ENCODE results near the gene TIMP2.

Gene TIMP2

DNA sequence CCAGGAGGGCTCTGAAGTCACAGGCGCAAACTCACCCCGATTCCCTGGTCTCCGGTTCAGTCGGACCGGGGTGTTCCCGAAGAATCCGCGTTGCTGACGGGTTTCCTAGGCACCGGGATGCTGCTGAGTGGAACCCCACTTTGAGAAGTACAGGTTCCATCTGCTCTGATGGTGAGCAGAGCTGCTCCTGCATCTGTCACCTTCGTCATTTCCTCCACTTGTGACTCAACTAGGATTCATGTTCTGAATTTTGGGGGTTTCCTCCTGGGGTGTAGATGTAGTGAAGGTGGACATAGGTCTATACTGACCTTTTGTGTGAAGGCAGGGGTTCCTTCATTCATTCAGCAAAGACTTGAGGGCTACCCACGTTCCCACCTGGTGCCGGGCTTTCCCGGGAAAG, 29.5 kb upstream of the TIMP2 start:
- no peaks in the 10 kb centered on the region for H3K27me3 ChIP-seq (ENCODE audit: low read depth, low read length)
- peaks cover 8% of the 10 kb centered on the region for H3K4me1 ChIP-seq (ENCODE audit: low read length)
- no peak overlapping the region for H3K27ac ChIP-seq (ENCODE audit: low read length)
- H3K36me3 ChIP-seq (replicated peaks; ENCODE audit: low read depth, low read length): no peaks in the 10 kb centered on the region
- no peaks in the 10 kb centered on the region for H3K79me2 ChIP-seq (ENCODE audit: low read length)
- no peak overlapping the region for H3K9ac ChIP-seq (ENCODE audit: low read length)
- no peak overlapping the region for H2AFZ ChIP-seq (ENCODE audit: low read depth, low read length)
- TF ChIP-seq EZH2phosphoT487 (IDR thresholded peaks at IDR 0.05; ENCODE audit: low read depth): no peak
- TF ChIP-seq CTCF (IDR thresholded peaks at IDR 0.05; ENCODE audit: low read depth, low read length): no peak
- H3K4me2 ChIP-seq (ENCODE audit: low read length): no peak overlapping the region
- 0 out of 2 replicates have a peak, but pooled peaks cover 10% of the 10 kb centered on the region for H3K9me3 ChIP-seq (ENCODE audit: insufficient read depth, low read length)
- H3K4me3 ChIP-seq (ENCODE audit: low read length): no peak overlapping the region
- no peaks in the 10 kb centered on the region for H4K20me1 ChIP-seq (ENCODE audit: insufficient read depth, low read length)

DNA sequence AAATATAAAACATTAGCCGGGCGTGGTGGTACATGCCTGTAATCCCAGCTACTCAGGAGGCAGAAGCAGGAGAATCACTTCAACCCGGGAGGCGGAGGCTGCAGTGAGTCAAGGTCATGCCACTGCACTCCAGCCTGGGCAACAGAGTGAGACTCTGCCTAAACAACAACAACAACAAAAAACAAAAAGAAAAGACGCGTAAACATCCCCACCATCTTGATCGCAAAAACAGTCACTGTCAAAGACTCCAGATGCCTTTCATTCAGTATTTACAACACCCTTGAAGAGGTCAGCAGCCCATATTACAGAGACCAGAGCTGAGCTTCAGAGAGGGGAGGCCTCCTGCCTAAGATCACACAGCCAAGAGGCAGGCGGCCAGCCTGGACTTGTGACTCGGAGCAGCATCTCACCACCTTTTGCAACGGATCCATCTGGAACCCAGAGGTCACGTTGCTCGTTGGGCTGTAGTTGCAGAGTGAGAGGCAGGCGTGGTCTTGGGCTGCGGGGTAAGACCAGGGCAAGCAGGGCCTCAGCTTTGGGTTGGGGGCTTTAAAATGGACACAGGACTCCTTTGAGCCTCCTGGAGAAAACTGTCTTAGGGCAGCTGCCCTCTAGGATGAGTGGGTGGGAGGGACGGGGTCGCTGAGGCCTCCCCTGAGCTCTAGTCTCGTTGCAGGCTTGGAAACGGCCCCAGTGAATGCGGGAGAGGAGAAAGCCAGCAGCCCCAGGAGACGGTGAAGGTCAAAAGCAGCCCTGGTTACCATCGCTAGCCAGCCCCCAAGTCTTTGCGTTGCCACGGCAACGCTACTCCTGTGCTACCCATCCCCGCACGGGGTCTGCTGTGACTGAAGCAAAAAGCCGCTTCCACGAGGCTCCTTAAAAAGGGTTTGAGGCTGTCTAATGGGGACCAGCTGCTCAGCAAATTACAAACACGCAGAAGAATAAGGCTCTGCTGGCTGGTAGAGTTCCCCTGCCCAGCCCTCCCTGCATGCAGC, 28.5 kb upstream of the TIMP2 start:
- Histone ChIP-seq H3K4me2 (ENCODE audit: low read length) (no peak overlapping the region), H3K79me2 (ENCODE audit: low read length) (no peaks in the 10 kb centered on the region), H3K9ac (ENCODE audit: low read length) (no peak overlapping the region), H3K9me3 (ENCODE audit: insufficient read depth, low read length) (0 out of 2 replicates have a peak, but pooled peaks cover 10% of the 10 kb centered on the region), H3K4me3 (ENCODE audit: low read length) (no peak overlapping the region), H3K27me3 (ENCODE audit: low read depth, low read length) (no peaks in the 10 kb centered on the region), H3K36me3 (replicated peaks; ENCODE audit: low read depth, low read length) (no peaks in the 10 kb centered on the region), H3K27ac (ENCODE audit: low read length) (no peak overlapping the region), H4K20me1 (ENCODE audit: insufficient read depth, low read length) (no peaks in the 10 kb centered on the region), H2AFZ (ENCODE audit: low read depth, low read length) (no peak overlapping the region), H3K4me1 (ENCODE audit: low read length) (peaks cover 8% of the 10 kb centered on the region)
- TF ChIP-seq CTCF (IDR thresholded peaks at IDR 0.05; ENCODE audit: low read depth, low read length) (no peak), EZH2phosphoT487 (IDR thresholded peaks at IDR 0.05; ENCODE audit: low read depth) (no peak)

- no peaks in the 10 kb centered on the region for H3K27me3 ChIP-seq (ENCODE audit: low read depth, low read length)
- H2AFZ ChIP-seq (ENCODE audit: low read depth, low read length): no peak overlapping the region
- no peaks in the 10 kb centered on the region for H3K36me3 ChIP-seq (replicated peaks; ENCODE audit: low read depth, low read length)
- H3K4me1 ChIP-seq (ENCODE audit: low read length): peaks cover 8% of the 10 kb centered on the region
- TF ChIP-seq EZH2phosphoT487 (IDR thresholded peaks at IDR 0.05; ENCODE audit: low read depth) (no peak), CTCF (IDR thresholded peaks at IDR 0.05; ENCODE audit: low read depth, low read length) (no peak)
- no peaks in the 10 kb centered on the region for H3K79me2 ChIP-seq (ENCODE audit: low read length)
- H3K4me3 ChIP-seq (ENCODE audit: low read length): no peak overlapping the region
- H4K20me1 ChIP-seq (ENCODE audit: insufficient read depth, low read length): no peaks in the 10 kb centered on the region
- H3K9ac ChIP-seq (ENCODE audit: low read length): no peak overlapping the region
- H3K4me2 ChIP-seq (ENCODE audit: low read length): no peak overlapping the region
- H3K27ac ChIP-seq (ENCODE audit: low read length): no peak overlapping the region
- H3K9me3 ChIP-seq (ENCODE audit: insufficient read depth, low read length): 0 out of 2 replicates have a peak, but pooled peaks cover 10% of the 10 kb centered on the region
These were observed 27.5 kb upstream of the TIMP2 start for GRCh38 chr17:78952706-78953105.

DNA sequence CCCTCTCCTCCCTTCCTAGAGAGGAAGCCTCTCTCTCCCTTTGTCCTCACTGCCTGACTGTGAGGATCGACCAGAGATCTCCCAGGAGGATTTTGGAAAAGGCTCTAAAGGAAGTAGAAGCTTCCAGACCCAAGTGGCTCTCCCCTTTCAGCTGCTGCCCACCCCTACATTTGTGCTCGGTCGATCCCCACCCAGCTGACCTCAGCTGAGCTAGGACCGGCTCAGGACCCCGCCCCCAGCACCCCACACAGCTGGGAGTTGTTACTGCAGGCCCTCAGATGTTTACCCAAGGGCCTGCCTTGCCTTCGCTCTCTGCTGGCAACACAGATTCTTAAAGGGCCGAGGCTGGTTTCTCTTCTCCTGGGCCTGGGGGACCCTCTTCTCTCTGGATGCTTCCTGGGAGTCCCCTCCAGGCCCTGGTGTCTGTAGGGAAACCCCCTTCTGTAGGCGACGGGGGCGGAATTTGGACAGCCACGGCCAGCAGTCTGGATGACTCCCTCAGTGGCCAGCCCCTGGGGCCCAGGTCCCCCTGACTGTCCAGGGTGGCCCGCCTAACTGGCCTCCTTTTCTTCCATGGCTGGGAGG, 26.9 kb upstream of the TIMP2 start:
- no peaks in the 10 kb centered on the region for H3K27me3 ChIP-seq (ENCODE audit: low read depth, low read length)
- no peak overlapping the region for H3K4me2 ChIP-seq (ENCODE audit: low read length)
- H3K9me3 ChIP-seq (ENCODE audit: insufficient read depth, low read length): 0 out of 2 replicates have a peak, but pooled peaks cover 10% of the 10 kb centered on the region
- H3K9ac ChIP-seq (ENCODE audit: low read length): no peak overlapping the region
- no peaks in the 10 kb centered on the region for H3K79me2 ChIP-seq (ENCODE audit: low read length)
- no peak for TF ChIP-seq EZH2phosphoT487 (IDR thresholded peaks at IDR 0.05; ENCODE audit: low read depth)
- no peak for TF ChIP-seq CTCF (IDR thresholded peaks at IDR 0.05; ENCODE audit: low read depth, low read length)
- no peak overlapping the region for H3K4me3 ChIP-seq (ENCODE audit: low read length)
- no peaks in the 10 kb centered on the region for H4K20me1 ChIP-seq (ENCODE audit: insufficient read depth, low read length)
- H3K4me1 ChIP-seq (ENCODE audit: low read length): peaks cover 8% of the 10 kb centered on the region
- no peak overlapping the region for H3K27ac ChIP-seq (ENCODE audit: low read length)
- no peaks in the 10 kb centered on the region for H3K36me3 ChIP-seq (replicated peaks; ENCODE audit: low read depth, low read length)
- no peak overlapping the region for H2AFZ ChIP-seq (ENCODE audit: low read depth, low read length)

Data from OCI-LY3 (cell line).